HG02884 (cell line): ENCODE results near the gene CLEC3B.
"Not testable (repeated sequence)": the region's sequence is repeated elsewhere in the genome, so short reads cannot be mapped to it uniquely, and the experiment has no call there.

Experiments
- ATAC-seq: cut with Tn5 transposase; IDR thresholded peaks from one replicate; pipeline ENCODE4 v1.9.1; 2021; ENCODE audit warnings: mild to moderate bottlenecking, moderate library complexity; ENCODE audit not compliant: unreplicated experiment

Gene CLEC3B, protein sequence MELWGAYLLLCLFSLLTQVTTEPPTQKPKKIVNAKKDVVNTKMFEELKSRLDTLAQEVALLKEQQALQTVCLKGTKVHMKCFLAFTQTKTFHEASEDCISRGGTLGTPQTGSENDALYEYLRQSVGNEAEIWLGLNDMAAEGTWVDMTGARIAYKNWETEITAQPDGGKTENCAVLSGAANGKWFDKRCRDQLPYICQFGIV

GRCh38 chr3:45026038-45026437, at the start of gene CLEC3B:
CLEC3B (plus strand) TSS chr3:45026303; CDS start chr3:45026363, 60 bp downstream.
- ATAC-seq: no peak

DNA sequence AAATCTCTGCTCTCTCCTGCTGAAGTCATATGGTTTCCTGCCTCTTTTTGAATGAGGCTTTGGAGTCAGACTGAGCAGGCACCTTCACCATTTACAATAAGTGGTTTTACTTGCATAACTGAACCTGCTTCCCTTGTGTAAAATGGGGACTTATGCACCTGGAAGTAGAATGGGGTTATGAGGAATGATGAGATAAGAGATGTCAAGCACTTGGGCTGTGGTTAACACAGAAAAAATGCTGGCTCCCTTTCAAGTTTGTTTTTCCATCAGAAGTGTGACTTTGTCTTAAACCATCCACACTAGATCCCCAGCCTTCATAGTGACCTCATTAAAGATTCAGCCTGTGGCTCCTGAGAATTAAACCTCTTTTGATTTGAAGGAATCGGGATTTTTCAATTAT, 44.9 kb upstream of the CLEC3B start:
- no peak for ATAC-seq

- ATAC-seq: no peak
Observed at GRCh38 chr3:44981751-44982150, 44.4 kb upstream of the CLEC3B start.

DNA sequence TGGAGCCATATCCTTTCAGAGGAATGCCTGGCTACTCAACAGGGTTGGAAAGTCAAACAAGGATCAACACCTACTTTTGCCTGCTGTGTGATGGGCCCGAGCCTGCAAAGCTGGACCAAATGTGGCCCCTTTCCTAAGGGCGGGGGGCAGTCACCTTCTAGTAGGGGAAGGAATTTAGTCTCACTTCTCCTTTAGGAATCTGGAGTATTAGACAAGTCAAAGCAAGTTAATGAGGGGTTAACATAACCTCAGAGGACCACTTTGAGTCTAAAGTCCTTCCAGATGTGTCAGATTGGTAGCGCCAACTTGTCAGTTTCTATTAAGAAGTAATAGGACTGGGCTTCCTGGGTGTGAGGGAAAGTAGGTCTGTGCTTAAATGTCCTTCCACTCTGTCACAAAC, 43.3 kb upstream of the CLEC3B start:
- no peak for ATAC-seq

DNA sequence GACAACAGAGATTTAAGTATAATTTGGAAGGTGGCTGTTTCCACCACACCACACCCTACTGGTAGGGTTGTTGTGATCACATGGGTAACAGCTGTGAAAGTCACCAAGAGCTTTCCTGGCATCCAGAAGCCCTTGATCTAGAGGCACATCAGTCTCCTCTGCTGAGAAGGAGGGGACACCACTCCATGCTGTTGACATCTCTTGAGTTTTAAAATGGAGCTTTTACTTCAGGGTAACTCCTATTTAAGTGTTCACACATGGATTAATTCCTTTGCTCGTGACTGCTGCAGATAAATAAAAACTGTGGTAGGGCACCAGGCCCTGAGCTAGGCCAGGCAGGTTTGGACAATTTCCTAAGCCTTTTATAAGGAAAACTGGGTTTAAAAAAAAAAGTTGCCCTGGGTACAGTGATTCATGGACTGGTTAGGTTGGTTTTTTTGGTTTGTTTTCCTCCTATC, 42.6 kb upstream of the CLEC3B start:
- ATAC-seq: no peak

GRCh38 chr3:44984335-44984734, 41.8 kb upstream of the CLEC3B start:
- no peak for ATAC-seq

DNA sequence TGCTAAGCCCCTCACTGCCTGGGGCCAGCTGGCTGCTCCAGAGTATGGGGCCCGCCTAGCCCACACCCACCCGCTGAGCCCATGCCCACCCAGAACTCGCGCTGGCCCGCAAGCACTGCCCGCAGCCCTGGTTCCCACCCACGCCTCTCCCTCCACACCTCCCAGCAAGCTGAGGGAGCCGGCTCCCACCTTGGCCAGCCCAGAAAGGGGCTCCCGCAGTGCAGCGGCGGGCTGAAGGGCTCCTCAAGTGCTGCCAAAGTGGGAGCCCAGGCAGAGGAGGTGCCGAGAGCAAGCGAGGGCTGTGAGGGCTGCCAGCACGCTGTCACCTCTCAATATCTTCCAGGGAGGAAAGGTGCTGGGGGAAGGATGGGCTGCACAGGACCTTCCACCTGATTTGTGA, 39.8 kb upstream of the CLEC3B start:
- ATAC-seq: not testable (repeated sequence)

DNA sequence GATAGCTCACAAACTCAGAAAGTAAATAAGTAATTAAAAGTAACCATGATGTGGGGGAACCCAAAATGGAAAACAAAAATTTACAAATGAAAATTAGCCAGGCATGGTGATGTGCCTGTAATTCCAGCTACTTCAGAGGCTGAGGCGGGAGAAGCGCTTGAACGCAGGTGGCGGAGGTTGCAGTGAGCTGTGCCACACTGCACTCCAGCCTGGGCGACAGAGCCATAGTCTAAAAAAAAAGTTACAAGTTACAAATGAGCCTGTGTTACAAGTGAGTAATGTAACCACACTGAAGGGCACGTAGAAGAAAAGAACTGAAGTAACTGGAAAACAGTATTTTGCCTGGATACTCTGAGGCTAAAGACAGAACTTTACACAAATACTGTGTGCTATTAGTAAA, 38.8 kb upstream of the CLEC3B start:
- no peak for ATAC-seq

DNA sequence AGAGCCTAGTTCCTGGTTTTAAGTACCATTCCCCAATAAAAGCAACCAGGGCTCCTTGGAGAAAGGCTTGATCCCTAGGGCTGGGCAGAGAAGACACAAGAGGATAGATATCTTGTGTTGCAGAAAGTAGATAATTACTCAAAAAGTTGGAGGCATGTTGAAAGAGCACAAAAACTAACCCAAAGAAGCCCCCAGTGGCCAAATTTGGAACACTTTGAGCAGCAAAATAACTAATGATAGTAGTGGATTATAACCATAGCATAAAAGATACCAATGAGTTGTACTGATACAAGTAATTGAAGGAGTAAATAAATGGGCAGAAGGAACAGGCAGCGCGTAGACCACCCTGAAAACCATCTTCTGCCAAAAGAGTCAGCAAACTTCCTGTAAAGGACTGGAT, 38.0 kb upstream of the CLEC3B start:
- no peak for ATAC-seq

DNA sequence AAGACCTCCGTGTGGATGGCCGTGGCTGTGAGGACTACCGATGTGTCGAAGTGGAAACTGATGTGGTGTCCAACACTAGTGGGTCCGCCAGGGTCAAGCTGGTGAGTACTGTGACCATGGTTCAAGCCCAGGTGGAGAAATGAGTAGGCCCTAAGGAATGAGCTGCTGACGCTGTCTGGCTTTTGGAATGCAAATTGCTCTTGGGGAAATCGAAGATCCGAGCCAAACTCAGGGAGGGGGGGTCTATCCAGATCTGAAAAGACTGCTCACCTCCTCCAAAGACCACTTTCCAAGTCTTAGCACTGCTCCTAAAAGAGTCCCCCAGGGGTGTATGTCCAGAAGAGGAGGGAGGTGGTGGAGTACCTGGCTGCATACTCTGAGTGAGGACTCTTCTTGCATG, 37.0 kb upstream of the CLEC3B start:
- ATAC-seq: no peak

DNA sequence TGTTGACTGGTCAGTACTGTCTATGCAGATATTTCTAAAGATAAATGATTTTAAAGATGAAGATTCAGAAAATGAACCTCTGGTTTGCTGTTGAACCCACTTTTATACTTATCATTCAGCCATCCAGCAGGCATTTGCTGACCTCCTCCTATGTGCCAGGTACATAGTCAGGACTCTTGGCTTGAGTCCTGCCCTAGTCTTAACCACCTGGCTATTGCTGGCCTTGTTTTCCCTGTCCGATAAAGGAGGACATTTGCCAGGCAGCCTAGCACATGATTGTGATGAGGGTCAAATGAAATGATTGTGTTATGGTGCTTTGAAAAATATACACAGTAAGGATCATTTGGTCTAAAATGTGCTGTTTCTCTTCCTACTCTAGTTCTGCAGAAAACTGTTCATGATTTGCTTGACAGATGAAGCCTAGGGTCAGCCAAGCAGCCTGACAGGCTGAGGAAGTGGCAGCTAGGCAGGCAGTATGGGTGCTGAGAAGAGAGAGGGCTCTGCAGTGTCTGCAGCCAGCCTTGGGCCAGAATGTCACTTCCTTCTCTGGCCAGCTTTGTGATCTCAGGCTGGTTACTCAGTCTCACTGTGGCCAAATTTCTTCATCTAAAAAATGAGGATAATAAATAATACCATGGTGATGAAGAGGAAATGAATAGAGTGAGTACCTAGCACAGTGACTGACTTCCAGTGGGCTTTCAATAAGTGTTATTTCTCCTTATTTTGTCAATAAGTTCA, 36.3 kb upstream of the CLEC3B start:
- ATAC-seq: no peak

DNA sequence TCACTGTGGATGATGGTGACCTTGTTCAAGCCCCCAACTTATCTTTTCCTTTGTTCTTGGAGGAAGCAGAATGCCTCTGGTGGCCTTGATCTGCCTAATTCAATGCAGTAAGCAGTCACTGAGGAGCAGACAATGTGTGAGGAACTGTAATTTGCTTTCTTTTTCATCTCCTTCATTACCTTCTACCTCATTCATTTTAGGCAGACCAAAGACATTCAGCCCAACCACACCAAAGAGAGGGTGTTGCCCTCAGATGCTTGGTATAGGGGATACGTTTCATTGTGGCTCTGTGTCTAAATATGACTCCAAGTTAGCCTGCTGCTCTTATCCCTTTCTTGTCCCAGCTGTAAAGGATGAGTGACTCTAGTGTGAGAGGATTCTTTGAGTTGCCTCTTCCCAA, 34.8 kb upstream of the CLEC3B start:
- ATAC-seq: no peak

GRCh38 chr3:44992555-44993470, 33.3 kb upstream of the CLEC3B start:
- no peak for ATAC-seq

- ATAC-seq: no peak
Observed at GRCh38 chr3:44993471-44994205, 32.5 kb upstream of the CLEC3B start.

DNA sequence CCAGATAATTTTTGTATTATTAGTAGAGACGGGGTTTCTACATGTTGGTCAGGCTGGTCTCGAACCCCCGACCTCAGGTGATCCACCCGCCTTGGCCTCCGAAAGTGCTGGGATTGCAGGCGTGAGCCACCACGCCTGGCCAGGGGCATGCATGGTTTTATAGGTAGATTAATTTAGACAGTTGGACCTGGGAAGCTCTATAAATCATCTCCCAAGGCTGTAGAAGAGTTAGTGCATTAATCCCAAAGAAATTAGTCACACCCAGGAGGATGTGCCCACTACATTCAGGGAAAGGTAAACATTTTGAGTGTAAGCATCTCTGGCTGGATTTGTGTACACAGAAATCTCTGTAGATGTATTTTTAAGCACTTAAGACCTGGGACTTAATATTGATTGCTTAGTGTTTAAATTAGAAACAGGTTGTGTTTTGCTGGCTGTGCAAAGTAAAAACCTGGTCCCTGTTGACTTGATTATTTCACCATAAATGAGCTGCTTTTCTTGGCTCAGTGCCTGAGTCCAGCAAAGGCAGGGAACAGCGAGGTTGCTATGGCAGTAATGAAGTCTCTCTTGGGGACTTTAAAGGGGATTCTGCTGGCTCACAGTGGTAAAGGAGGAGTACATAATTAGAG, 30.8 kb upstream of the CLEC3B start:
- no peak for ATAC-seq

- ATAC-seq: no peak
Observed at GRCh38 chr3:44996556-44996969, 29.5 kb upstream of the CLEC3B start.

- ATAC-seq: no peak
Observed at GRCh38 chr3:44999782-45000181, 26.3 kb upstream of the CLEC3B start.

GRCh38 chr3:45000823-45001222, 25.3 kb upstream of the CLEC3B start:
- ATAC-seq: no peak

- no peak for ATAC-seq
Observed at GRCh38 chr3:45001738-45002137, 24.4 kb upstream of the CLEC3B start.

DNA sequence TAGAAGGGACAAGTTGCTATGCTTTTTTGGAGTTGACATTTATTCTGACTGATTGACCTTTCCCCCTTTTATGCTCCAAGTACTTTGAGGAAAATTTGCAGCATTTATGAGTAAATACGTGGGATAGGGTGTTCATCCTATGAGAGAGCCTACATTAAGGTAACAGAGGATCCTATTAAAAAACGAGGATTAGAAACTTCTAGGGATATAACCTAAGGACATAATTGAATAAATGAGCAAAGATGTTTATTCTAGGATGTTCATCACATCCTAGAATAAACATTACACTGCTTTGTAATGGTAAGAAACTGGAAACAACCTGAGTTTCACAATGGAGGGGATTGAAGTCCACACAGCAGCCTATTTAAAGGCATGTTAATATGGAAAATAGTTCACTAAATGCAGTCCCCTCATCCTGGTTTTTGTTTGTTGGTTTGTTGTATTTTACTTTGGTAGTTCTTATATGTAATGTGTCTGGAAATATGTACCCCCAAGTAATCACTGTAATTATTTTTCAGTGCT, 23.9 kb upstream of the CLEC3B start:
- no peak for ATAC-seq
